Vagina (tissue), 2 donors: ENCODE results near the gene TENM4.

Experiments
- CTCF ChIP-seq, 3 experiments: fragments of 450-650 bp in 2 of 3; fragments of 200-600 bp in 1 of 3; sonication (generic) in 1 of 3; IDR thresholded peaks; one replicate each; pipeline ENCODE4 v1.5.1; 2017 to 2019; ENCODE audit warnings: antibody characterized with exemption in 3 of 3, mild to moderate bottlenecking in 2 of 3, moderate library complexity in 2 of 3
- POLR2A ChIP-seq, 2 donors: fragments of 450-650 bp; IDR thresholded peaks; one replicate each; pipeline ENCODE4 v1.6.1; 2017; ENCODE audit warnings: antibody characterized with exemption in 2 of 2, mild to moderate bottlenecking in 2 of 2, moderate library complexity in 2 of 2
- POLR2AphosphoS5 ChIP-seq, 2 donors: sonication (generic); formaldehyde crosslinking; IDR thresholded peaks; one replicate each; pipeline ENCODE4 v1.9.0; 2017; ENCODE audit warnings: antibody characterized with exemption in 2 of 2, mild to moderate bottlenecking in 2 of 2, low read depth in 1 of 2; ENCODE audit not compliant: insufficient read depth in 1 of 2

DNA sequence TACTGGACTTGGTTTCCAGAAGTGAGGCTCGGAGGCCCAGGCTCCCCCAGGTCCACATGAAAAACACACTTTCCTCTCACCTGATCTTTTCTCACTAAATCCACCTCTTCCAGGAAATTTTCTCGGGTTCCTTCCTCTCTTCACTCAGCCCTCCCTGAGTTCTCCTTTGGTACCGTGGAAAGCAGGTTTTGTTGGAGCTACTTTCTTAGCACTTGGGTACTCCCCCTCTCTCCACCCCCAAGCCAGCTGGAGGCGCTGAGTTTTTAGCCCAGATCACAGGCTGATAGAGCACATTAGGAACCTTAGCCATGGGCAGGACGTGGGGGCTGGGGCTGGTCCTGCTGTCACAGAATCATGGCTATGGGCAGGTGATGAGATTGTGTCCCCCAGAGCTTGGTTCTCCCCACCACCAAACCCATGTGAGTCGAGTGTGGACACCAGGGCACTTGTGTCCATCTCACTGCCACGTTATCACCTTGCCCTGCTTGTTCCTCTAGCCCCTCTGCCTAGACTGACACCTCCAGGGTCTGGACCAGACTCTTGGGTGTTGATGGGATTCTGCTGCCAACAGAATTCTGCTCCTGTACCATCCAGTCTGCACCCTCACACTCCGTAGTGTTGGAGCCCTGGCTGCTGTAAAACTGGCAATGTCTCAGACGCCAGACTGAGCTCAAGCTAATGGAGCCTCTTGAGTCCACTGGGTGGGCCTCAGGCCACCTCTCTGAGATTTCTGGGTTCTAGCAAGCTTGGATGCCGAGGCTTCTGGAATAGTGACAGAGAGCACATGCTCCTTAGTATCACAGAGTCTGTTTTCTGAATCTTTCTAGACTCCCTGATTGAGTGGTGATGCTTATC, 791.2 kb downstream of the TENM4 start:
- TF ChIP-seq CTCF (IDR thresholded peaks at IDR 0.05) (no peak), POLR2AphosphoS5 (IDR thresholded peaks at IDR 0.05; ENCODE audit: insufficient read depth in 1 of 2, low read depth in 1 of 2) (no peak), POLR2A (IDR thresholded peaks at IDR 0.05) (no peak)
